Right ventricle myocardium superior (tissue), 1 donor: Measurements from ENCODE around the gene GTPBP6. TPM values are rescaled to one million over a fixed set of nuclear protein-coding genes. Genes with fewer than 3 reads are reported as not detected.
A peak's percentile ranks its signal among the peaks of the same experiment; 100 is the strongest.
"Not testable (repeated sequence)": the region's sequence is repeated elsewhere in the genome, so short reads cannot be mapped to it uniquely, and the experiment has no call there.

ENCODE experiments used
- ATAC-seq: fragments of 200-7000 bp; cut with Tn5 transposase; one replicate; pipeline ENCODE4 v1.9.1; 2020; ENCODE audit warnings: mild to moderate bottlenecking; ENCODE audit not compliant: poor library complexity
- DNase-seq: peaks from one replicate; pipeline ENCODE4 v3.0.0-alpha.2; 2020
- intact Hi-C: fragments of 100-400 bp; cut with DNase I; formaldehyde crosslinking; loops from one replicate; pipeline ENCODE4 v1.11.2; 2022
- total RNA-seq: library from RNA; stranded (reverse); fragmentation: NEBNext Ultra II Directional; extraction: Animal tissue kit (Norgen Biotek cat#: 25700); gene quantifications from one replicate; pipeline ENCODE4 v1.2.1, GENCODE V29; 2021
- donor health status: DM: no; HTN: yes; CAD: no; lungs with severe emphysema.

Gene GTPBP6
- total RNA-seq, 1 donor from 2014 or later: 50.8 TPM

GRCh38 chrX:261919-262352, 56.7 kb downstream of the GTPBP6 start:
- DNase-seq: no peak
- ATAC-seq: peak; percentile 34
- intact Hi-C loops: no loop called here

GRCh38 chrX:261167-261918, 57.3 kb downstream of the GTPBP6 start:
- DNase-seq (no peak), ATAC-seq (peak; percentile 27)
- intact Hi-C loops: no loop called here

- intact Hi-C loops: no loop called here
- ATAC-seq: no peak
- DNase-seq: no peak
These were observed 58.8 kb downstream of the GTPBP6 start for GRCh38 chrX:259692-260355.

GRCh38 chrX:258291-259040, 60.1 kb downstream of the GTPBP6 start:
- ATAC-seq (no peak), DNase-seq (no peak)
- intact Hi-C loops: no loop called here

GRCh38 chrX:257681-258289, 60.8 kb downstream of the GTPBP6 start:
- ATAC-seq (no peak), DNase-seq (no peak)
- intact Hi-C loops: no loop called here

- ATAC-seq, intact Hi-C loops, DNase-seq: not testable (repeated sequence)
These were observed 61.5 kb downstream of the GTPBP6 start for GRCh38 chrX:257054-257453.

GRCh38 chrX:255923-256331, 62.7 kb downstream of the GTPBP6 start:
- DNase-seq: no peak
- intact Hi-C loops: no loop called here
- no peak for ATAC-seq

Other genes with a start within 250 kb of the GTPBP6 start
- 5.1 TPM for gene PLCXD1, start 37.4 kb downstream of the GTPBP6 start, total RNA-seq
- 154 TPM for gene PPP2R3B, start 68.1 kb upstream of the GTPBP6 start, total RNA-seq